Kasumi-1 (cell line): ENCODE results near the gene NME3.
"Not testable (repeated sequence)": the region's sequence is repeated elsewhere in the genome, so short reads cannot be mapped to it uniquely, and the experiment has no call there.

Experiments
- DNase-seq, 2 experiments: peaks; one replicate each; lab custom pipeline; 2025; lab: John Stamatoyannopoulos, UW

The NME3 gene

DNA sequence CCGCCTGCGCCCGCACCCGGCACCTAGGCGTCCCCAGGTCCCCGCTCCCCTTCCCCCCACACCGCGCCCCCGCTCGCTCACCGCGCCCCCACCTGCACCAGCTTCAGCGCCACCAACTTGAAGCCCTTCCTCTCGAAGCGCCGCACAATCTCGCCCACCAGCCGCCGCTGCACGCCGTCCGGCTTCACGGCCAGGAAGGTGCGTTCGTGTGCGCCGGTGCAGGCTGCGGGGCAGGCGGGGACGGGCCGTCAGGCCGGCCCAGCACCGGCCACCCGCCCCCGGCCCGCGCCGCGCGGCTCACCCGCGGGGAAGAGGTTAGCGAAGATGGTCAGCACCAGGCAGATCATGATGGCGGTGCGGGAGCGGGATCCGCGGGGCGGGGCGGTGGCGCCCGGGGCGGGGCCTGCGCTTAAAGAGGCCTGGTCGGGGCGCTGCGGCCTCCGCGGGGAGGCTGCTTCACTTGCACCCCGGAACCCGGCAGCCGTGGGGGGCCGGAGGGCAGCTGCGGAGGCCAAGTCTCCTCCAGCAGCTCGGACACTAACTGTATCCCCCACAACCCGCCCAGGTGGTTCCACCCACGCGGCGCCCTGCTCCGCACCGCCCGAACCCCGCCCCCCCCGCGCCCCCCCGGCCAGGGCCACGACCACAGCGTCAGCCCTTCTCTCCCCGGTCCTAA lies at the start of gene NME3:
TSS of gene NME3 (minus strand) at position 356 of the 676 bp plus-strand sequence. CDS start at position 347, 9 bp downstream.
- DNase-seq = peak; percentile 5

DNA sequence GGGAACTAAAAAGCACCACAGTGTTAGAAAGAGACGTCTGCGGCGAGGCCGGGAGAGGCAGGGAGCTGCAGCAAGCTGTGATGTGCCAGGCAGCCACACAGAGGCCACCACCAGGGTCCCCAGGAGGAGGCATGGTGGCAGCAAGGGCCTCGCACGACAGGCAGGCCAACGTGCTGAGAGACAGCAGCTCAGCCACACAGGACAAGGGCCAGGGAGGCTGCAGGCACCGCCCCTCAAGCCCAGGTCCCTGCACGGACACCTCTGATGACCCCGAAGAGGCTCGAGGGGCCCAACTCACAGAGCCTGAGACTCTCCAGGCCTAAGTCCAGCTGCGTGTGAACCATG lies 49.6 kb upstream of the NME3 start:
- no peak for DNase-seq

DNA sequence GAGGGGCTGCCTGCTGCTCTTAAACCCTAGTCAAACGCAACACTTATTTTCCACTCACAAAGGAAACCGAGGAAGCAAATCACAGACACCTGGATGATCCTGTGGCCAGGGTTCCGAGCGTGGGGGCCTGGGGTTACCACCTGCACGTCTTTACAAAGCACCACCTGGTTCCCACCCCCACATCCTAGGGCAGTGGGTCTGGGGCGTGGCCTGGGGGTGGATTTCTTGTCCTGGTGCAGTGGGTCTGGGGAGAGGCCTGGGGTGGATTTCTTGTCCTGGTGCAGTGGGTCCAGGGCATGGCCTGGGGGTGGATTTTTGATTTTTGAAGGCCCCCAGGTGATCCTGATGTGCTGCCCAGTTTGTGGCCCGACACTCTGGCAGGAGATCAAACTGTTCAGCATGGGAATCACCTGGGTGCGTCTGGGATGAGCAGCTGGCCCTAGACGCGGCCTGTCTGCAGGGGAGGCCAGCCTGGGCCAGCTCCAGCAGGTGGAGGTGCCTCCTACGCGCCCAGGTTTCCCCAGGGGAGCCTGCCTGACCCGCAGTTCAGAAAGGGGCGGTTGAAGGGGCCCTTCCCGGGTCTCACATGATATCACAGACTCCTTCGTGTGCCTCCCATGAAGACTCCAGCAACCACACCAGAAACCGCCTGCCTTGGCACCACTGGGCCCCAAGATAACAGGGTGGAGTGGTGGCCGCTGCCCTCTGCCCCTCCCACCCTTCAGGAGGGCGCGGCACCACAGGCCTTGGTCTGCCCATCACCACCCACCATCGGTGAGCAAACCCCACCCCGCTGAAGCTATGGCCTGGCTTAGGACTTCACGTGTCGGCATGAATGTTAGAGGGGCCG lies 49.0 kb upstream of the NME3 start:
- no peak for DNase-seq

DNA sequence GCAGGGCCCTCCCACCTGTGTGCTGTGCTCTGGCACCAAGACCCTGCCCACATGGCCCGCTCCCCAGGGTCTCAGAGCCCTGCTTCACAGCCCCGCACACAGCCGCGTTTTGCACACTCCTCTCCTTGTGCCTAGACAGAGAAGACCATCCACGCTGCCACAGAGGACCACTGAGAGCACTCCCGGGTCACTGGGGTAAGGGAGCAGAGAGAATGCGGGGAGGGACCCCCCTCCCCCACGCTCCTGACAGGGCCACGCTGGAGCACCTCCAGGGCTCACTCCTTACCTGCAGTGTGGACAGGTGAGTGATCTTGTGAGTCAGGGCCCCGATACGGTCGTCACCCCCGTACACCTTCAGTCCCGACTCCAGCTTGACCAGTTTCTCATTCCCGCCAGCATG lies 48.3 kb upstream of the NME3 start:
- DNase-seq = no peak

DNA sequence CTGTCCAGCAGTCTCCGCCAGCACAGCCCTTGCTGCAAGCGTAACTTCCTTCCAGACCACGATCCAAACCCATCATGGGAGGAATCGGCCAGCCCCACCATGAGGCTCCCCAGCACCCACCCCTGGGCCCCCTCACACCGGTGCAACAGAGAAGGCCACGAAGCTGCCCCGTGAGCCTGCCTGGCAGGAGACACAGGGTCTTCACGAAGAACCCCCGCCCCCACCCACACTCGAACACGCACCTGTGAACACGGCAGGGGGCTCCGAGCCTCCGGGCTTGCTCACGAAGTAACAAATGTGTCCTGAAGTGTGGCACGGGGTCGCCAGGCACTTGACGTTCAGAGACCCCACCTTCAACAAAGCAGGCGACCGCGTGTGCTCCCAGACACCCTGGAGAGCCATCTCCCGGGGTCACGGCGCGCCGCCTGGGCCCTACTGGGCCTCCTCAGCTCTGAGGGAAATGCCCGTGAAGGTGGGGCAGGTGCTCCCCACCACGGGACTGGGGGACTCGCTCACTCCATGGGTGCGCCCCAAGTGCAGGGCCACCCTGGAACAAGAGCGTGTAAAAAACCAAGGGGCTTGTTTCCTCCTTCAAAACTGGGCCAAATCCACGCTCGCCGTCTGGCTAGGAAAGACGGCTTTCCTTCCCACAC lies 47.7 kb upstream of the NME3 start:
- no peak for DNase-seq

DNA sequence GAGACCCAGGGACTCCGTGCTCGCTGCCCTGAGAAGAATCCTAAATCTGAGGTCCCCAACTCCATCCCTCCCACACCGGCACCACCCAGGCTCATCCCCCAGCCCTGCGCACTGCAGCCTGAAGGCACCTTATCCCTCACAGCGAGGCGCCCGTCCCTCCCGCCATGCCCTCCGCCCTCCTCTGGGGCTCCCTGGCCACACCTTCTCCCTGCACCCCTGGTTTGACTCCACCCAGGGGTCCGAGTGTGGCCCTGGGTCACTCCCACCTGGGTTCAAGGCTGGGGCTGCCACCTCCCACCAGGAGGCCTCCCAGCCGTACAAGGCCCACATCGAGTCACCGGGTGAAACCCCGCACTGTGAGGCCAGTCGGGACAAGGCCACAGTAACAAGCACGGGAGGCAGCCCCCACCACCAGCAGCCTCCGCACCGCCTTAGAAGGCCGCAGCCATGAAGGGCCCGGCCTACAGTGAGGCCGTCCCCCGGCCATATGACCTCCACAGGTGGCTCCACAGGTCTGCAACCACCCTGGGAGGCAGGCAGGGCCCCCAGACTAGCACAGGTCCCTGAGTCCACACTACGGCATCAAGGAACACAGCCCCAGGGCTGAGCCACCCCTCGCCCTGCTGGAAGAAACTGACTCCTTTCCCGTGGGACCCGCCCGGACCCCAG lies 47.0 kb upstream of the NME3 start:
- DNase-seq = no peak

DNA sequence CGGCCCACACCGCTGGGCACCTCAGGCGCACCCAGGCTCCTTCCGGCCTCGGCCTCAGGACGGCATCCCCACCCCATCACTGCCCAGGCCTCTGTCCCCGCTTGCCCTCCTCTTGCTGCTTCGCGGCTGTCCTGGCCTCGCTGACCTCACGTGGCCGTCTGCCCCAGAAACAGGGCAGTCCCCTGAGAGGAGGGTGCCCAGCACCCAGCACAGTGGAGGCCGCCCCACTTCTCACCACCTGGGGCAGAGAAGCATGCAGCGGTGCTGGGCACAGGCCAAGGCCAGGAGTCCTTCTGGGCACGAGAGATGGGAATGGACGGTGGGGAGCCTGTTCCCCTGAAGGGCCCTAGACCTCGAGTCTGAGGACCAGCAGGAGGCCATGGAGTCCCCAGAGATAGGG lies 46.4 kb upstream of the NME3 start:
- no peak for DNase-seq

DNA sequence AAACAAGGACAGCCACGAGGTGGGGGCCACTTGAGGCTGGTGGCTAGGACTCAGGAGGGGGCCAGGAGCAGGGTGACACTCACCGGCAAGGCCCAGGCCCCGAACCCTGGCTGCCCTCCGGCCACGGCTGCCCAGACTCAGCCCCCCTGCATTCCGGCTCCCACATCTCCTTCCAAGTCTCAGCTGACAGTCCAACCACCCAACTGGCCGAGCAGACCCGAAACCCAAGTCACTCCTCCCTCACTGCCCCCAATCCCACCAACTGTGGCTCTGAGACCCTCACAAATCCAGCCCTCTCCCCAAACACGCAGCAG lies 45.9 kb upstream of the NME3 start:
- DNase-seq = no peak

DNA sequence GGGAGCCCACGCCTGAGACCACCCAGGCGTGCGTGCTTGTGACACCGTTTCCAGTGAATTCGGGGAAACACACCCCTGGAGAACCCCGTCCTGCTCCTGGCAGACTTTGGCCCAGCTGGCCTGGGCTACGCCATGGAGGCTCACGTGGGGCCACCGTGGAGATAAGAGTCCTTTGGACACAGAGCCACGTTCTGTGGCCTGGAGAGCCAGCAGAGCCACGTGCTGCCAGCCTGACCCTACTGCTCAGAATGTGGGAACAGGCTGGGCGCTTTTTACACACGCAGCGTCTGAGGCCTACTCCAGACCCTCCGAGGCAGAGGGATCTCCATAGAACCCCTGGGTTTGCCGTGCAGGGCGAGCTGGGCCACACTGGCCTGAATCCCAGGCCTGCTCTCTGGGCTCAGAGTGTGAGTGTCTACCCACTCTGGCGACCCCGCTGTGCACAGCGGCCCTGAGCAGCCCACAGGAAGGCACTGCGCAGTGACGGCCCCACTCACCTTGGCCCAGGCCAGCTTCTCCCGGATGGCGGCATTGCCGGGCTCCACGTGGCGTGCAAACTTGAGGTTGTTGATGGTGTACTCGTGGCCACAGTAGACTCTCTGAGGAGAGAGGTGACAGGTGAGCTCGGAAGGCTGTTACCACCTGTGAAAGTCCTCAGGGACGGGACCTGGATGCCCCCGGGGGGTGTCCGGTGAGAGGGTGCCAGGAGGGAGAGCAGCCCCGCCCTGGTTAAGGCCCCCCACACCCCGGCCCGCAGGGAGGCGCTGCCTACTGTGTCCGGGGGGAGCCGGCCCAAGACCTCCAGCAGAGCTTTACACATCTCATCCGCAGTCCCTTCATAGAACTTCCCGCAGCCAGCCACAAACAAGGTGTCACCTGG lies 45.3 kb upstream of the NME3 start:
- DNase-seq = no peak

DNA sequence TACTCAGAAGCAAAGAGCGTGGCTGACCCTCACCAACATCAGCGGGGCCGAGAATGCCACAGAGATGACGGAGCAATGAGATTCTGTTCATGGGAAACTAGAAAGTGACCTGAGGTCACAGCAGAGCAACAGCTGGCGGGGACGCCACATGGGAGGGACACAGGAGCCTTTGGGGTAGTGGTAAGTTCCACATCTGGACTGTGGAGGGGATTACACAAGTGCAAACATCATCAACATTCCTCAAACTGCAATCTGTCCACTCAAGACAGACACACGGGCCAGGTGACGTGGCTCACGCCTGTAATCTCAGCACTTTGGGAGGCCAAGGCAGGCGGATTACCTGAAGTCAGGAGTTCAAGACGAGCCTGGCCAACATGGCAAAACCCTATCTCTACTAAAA lies 44.1 kb upstream of the NME3 start:
- no peak for DNase-seq

DNA sequence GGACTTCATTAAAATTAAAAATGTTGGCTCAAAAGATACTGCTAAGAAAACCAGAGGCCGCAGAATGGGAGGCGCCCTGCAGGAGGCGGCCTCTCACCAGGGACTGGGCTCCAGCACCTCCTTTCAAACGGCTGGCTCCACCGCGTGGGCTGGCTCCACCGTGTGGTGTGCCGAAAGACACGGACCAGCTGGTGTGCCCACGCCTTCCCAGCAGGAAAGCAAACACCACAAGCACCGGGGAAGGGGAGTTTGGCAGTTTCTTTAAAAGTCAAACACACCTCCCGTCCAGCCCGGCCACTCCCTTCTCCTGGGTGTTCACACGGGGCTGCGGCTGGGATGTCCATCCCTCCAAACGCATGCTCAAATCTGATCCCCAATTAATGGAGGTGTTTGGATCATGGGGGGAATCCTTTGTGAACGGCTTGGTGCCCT lies 41.4 kb upstream of the NME3 start:
- no peak for DNase-seq

DNA sequence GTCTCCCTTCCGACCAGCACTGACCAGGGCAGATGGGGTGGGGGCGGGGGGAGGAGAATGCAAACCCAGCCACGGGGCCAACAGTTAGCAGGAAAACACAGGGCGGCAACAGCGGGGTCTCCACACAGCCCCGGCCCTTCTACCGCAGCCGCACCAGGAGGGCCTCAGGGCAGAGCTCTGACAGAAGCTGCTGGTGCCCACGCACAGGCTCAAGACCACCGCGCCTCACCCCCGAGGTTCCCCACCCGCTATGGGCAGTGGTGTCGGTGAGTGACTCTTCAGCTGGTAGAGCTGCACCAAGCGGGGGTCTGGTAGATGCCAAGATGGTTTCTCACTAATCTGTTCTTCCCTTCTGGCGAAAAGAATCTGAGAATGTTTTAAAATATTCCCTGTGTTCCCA lies 39.2 kb upstream of the NME3 start:
- DNase-seq = no peak

DNA sequence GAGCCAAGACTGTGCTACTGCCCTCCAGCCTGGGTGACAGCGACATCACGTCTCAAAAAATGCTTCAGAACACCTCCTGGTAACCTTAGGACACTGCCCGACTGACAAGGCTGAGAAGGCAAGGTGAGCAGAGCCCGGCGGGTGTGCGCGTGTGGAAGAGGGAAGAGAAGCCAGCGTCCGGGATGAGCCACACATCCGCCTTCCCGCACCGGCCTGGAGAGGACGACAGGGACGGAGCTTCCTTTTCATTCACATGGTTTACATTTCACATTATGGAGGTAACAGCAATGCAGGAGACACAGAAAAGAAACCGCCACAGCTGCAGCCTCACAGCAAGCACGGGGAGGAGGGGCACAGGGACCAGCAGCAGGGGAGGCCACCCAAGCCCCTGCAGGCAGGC lies 38.8 kb upstream of the NME3 start:
- no peak for DNase-seq

DNA sequence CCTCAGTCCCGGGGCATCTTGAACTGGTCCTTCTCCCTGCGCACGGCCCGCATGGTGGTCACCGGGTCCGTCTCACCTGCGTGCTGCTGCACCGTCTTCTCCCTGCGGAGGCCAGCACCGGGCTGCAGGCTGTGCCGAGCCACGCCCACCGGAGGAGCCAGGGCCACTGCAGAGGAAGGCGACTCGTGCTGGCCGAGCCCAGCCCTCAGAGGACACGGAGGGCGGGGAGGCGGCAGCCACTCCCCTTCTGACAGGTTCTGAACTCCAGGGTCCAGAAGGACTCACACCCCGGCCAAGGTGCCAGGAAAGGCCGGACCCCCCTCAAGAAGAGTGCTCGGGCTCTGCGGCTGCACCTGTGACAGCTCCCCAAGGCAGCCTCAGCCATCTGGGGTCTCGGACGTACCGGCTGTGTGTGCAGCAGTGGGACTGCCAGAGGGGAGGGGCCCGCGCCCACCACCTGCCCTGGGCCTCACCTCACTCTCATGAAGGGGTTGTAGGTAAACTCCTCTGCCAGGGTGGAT lies 38.0 kb upstream of the NME3 start:
- no peak for DNase-seq

DNA sequence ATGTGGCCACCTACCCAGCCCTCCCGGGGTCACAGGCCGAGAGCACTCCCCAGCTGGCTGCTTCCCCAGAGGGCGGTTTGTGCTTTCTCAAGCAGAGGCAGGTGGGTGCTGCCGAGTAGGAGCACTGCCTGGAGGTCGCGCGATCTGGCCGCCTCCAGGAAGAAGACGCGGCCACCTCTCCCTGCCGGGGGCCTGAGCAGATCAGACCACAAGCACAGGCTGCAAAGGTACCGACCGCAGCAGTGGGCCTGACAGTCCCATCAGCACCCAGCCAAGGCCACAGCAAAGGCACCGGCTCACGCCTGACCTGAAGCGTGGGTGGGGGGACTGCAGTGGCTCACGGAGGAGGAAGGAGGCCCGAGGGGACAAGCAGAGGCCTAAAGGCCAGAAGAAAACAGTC lies 37.3 kb upstream of the NME3 start:
- no peak for DNase-seq

DNA sequence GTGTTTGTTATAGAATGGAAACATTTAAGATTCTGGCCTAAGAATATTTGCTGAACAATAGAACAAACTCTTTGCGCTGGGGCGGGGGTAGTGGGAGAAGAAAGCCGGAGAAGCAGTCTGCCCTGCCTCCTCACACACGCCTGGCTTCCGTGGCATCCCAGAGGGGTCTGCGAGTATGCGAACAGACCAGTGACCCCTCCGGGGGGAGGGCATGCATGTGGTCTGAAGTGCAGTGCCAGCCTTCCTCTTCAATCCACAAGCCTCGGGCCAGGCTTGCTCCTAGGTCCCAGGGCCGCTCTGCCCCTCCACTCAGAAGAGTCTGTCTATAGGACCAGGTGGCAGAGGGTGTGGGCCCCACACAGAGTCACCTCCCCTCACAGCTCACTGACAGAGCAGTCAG lies 36.3 kb upstream of the NME3 start:
- no peak for DNase-seq

DNA sequence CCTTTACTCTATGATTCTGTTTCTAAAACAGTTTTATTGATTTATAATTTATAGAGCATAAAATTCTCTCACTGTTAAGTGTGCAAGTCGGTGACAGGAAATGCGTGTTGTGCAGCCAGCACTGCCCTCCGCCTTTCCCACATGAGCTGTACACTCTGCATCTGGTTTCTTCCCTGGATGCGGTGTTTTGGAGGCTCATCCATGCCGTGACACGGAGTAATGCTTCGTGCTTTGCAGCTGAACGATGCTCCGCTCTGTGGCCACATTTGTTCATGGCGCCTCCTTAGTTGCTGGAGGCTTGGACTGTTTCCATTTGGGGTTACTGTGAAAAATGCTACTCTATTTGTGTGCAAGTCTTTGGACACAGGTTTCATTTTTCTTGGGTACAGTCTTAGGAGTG lies 29.4 kb upstream of the NME3 start:
- DNase-seq = no peak

DNA sequence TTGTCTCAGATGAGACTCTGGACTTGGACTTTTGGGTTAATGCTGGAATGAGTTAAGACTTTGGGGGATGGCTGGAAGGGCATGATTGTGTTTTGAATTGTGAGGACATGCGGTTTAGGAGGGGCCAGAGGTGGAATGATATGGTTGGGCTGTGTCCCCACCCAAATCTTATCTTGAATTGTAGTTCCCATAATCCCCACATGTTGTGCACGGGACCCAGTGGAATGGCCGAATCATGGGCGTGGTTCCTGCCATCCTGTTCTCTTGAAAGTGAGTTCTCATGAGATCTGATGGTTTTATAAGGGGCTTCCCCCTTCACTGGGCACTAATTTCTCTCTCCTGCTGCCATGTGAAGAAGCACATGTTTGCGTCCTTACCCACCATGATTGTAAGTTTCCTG lies 27.9 kb upstream of the NME3 start:
- not testable (repeated sequence) for DNase-seq

DNA sequence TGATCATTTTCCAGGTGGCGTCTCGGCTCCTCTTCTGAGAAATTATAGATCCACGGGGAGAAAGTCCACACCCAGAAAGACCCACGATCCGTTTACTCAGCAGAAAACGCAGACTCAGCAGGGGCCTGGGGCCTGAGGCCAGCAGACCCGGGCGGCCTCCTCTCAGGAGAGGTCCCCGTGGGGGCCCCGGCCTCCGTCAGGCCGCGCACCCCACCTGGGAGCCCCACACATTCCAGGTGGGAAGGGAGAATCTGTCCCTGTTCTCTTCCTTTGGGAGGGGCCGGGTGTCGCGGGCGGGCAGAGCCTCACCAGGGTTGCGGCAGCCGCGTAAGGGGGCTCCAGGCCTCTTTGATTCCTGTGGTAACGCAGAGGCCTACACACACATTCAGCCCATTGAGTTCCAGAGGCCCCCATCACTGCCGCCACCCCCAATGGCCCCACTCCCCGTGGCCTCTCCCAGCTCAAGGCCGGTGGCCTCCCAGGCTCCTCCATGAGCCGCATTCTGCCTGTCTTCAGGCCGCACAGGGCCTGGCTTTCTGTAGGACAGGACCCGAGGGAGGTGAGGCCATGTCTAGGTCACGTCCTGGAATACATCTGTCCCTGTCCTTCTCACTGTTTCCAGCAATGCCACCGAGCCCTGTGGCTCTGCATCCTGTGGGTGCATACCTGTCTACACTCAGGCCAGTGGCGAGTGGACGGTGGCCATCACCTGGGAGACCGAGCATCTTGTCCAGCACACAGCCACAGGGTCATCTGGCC lies 23.7 kb upstream of the NME3 start:
- no peak for DNase-seq

DNA sequence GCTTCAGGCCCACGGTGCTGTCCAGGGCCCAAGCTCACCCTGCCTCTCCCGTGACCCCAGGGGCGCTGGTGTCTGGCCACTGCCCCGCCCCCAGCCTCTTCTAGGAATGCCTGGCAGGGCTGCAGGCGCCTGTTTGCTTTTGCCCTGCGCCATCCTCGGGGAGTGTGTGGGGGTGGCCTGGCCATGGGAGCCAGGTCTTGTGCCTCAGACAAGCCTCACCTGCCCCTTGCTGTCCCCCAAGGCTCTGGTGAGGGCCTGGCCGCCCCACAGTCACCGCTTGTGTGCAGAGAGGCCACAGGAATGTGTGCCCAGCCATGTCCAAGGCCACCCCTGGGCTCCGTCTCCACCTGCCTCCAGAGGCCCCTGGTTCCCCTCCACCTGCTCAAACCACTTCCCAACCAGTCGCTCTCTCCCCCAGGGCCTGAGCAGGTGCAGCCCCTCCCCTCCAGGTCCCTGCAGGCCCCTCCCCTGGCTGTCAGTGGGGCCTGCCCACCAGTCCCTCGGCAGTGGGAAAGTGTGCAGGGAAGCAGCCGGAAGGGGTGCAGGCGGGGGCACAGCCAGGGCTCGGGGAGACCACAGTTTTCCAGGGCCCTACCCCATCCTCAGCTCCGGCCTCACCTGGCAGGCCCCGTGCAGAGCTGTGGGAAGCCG lies 23.0 kb upstream of the NME3 start:
- DNase-seq = no peak
